HepG2 (cell line): ENCODE results near the gene FBXO5. TPM values are rescaled to one million over a fixed set of nuclear protein-coding genes. Genes with fewer than 3 reads are reported as not detected.

ENCODE experiments used
- DR1 ChIP-seq: sonication (generic); formaldehyde crosslinking; IDR thresholded peaks from 2 replicates; pipeline ENCODE4 v1.8.0; 2021; ENCODE audit warnings: mild to moderate bottlenecking, missing genetic modification reagents, inconsistent platforms
- HINFP ChIP-seq: sonication (generic); formaldehyde crosslinking; IDR thresholded peaks from 2 replicates; pipeline ENCODE4 v1.4.0; 2020; ENCODE audit warnings: low read depth, mild to moderate bottlenecking, missing genetic modification reagents
- HIVEP1 ChIP-seq: sonication (generic); formaldehyde crosslinking; IDR thresholded peaks from 2 replicates; pipeline ENCODE4 v1.4.0; 2020; ENCODE audit warnings: mild to moderate bottlenecking, missing genetic modification reagents
- HNRNPH1 ChIP-seq: fragments of 200-400 bp; formaldehyde crosslinking; optimal IDR thresholded peaks from 2 replicates; pipeline ENCODE3; 2017; ENCODE audit warnings: mild to moderate bottlenecking, low read depth, low read length
- IKZF1 ChIP-seq: fragments of 450-650 bp; IDR thresholded peaks from 2 replicates; pipeline ENCODE4 v1.7.1; 2016
- MZF1 ChIP-seq: sonication (generic); formaldehyde crosslinking; IDR thresholded peaks from 2 replicates; pipeline ENCODE4 v1.8.1; 2023; ENCODE audit warnings: mild to moderate bottlenecking, missing genetic modification reagents, borderline replicate concordance
- PPARG ChIP-seq: conservative IDR thresholded peaks from 2 replicates; pipeline ENCODE4 v1.6.1; 2016; ENCODE audit warnings: missing biosample characterization, missing genetic modification reagents
- SNAI1 ChIP-seq: sonication (generic); formaldehyde crosslinking; IDR thresholded peaks from 2 replicates; pipeline ENCODE4 v1.5.0; 2020; ENCODE audit warnings: mild to moderate bottlenecking, missing genetic modification reagents, borderline replicate concordance
- SOX5 ChIP-seq: IDR thresholded peaks from 2 replicates; pipeline ENCODE4 v1.6.1; 2016; ENCODE audit warnings: borderline replicate concordance
- SPEN ChIP-seq: sonication (generic); formaldehyde crosslinking; IDR thresholded peaks from 2 replicates; pipeline ENCODE4 v1.5.1; 2020; ENCODE audit warnings: low read depth, mild to moderate bottlenecking, missing genetic modification reagents
- TCF12 ChIP-seq, 2 experiments: fragments of 450-650 bp in 1 of 2; sonication (generic) in 1 of 2; formaldehyde crosslinking in 1 of 2; IDR thresholded peaks; 2 replicates each; pipeline versions ENCODE4 v1.6.1 to v1.8.0; 2017 to 2022; ENCODE audit warnings: antibody characterized with exemption in 1 of 2, mild to moderate bottlenecking in 1 of 2, missing genetic modification reagents in 1 of 2, moderate library complexity in 1 of 2
- ZC3H13 ChIP-seq: sonication (generic); formaldehyde crosslinking; IDR thresholded peaks from 2 replicates; pipeline ENCODE4 v1.8.1; 2023; ENCODE audit warnings: mild to moderate bottlenecking, missing genetic modification reagents, moderate library complexity
- ZKSCAN8 ChIP-seq: IDR thresholded peaks from 2 replicates; pipeline ENCODE4 v1.6.1; 2016; ENCODE audit warnings: borderline replicate concordance, missing genetic modification reagents, missing compliant biosample characterization
- ZNF512B ChIP-seq: sonication (generic); formaldehyde crosslinking; IDR thresholded peaks from 2 replicates; pipeline ENCODE4 v1.5.1; 2020; ENCODE audit warnings: missing genetic modification reagents, mild to moderate bottlenecking, borderline replicate concordance
- ZNF646 ChIP-seq: sonication (generic); formaldehyde crosslinking; IDR thresholded peaks from 2 replicates; pipeline ENCODE4 v1.9.0; 2021; ENCODE audit warnings: mild to moderate bottlenecking, missing genetic modification reagents
- ZNF816 ChIP-seq: sonication (generic); formaldehyde crosslinking; IDR thresholded peaks from 2 replicates; pipeline ENCODE4 v1.8.0; 2022; ENCODE audit warnings: missing genetic modification reagents, mild to moderate bottlenecking, borderline replicate concordance
- polyA plus RNA-seq, 8 experiments: library from polyadenylated mRNA; depleted of rRNA in 3 of 8; stranded (reverse) in 7 of 8; unstranded in 1 of 8; fragments of >200 nt; fragmentation: Illumina TruSeq in 4 of 8; extraction: Trizol in 4 of 8; gene quantifications; 2 replicates each; pipeline versions ENCODE4 v1.2.1 to v1.2.3, GENCODE V29; 2011 to 2016; ENCODE audit warnings: low read depth in 4 of 8, missing spikeins in 1 of 8, mixed read lengths in 1 of 8; ENCODE audit not compliant: insufficient read depth in 1 of 8
- total RNA-seq, 5 experiments: library from RNA; depleted of rRNA; stranded (reverse); fragments of >200 nt; fragmentation: Illumina TruSeq; extraction: Trizol; gene quantifications; 2 replicates each; pipeline ENCODE4 v1.2.3, GENCODE V29; 2016; ENCODE audit warnings: low read depth in 1 of 5

The FBXO5 gene
- total and polyA plus RNA-seq, 2 of the 13 experiments (the other 11 are each of a cell fraction or from before 2014, with no cell fraction given): 15.8 to 41.5 TPM

GRCh38 chr6:152983637-152984512 is 1.0 kb upstream of the FBXO5 start (continued):
- no peak for TF ChIP-seq ZNF646 (CRISPR knock-in tag)
- TF ChIP-seq SOX5 (CRISPR knock-in tag): no peak
- TF ChIP-seq HIVEP1 (CRISPR knock-in tag): peak; percentile 81
- TF ChIP-seq HINFP: no peak
- TF ChIP-seq MZF1 (CRISPR knock-in tag): no peak
- no peak for TF ChIP-seq ZKSCAN8 (CRISPR knock-in tag)
- TF ChIP-seq ZC3H13 (CRISPR knock-in tag): no peak
- TF ChIP-seq SPEN (CRISPR knock-in tag): peak; percentile 93; the same call in 1 of the 2 replicates
- peak; percentile 86; the same call in 1 of the 2 replicates for TF ChIP-seq SNAI1 (CRISPR knock-in tag)
- no peak for TF ChIP-seq TCF12 (IDR thresholded peaks at IDR 0.05)
- peak; percentile 79; the same call in 1 of the 2 replicates for TF ChIP-seq TCF12 (CRISPR knock-in tag; IDR thresholded peaks at IDR 0.05)
- TF ChIP-seq ZNF512B: no peak
- TF ChIP-seq IKZF1: no peak
- TF ChIP-seq PPARG: 0 out of 2 replicates have a peak, but pooled peaks have one; percentile 14
- TF ChIP-seq DR1 (CRISPR knock-in tag): peak; percentile 87
- TF ChIP-seq HNRNPH1: no peak
- peak; percentile 12; the same call in 1 of the 2 replicates for TF ChIP-seq ZNF816 (CRISPR knock-in tag)
